Measurements from ENCODE around the gene VWA5B2.

VWA5B2 gene

DNA sequence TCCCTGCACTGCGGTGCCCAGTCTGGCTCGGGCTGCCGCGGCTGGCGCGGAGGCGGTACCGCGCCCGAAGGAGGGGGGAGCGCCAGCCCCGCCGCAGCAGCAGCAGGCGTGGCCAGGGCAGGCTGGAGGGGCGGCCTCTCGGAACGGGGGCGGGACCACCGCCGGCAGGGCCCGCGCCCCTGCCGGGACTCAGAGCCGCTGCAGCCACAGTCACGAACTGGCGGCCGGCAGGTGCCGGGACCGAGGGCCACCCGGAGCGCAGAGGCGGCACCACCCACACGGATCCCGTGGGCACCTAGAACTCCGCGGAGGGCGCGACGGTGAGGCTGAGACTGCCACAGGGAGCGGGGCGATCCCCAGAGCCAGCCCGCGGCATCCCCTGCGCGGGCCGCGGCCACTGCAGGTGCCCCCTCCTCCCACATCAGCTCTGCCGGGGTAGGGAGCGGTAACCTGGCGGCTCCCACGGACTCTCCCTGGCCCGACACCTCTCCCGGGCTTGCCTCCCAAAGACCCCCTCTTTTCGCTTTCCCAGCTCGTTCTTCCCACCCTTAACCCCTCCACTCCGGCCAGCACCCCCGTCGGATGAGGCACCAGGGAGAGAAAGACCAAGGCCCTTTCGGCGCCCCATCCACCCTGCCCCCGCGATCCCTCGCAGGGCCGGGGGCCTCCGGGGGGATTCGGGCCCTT is at the start of gene VWA5B2:
Gene VWA5B2 (plus strand): TSS at position 192 of the 687 bp plus-strand sequence. CDS start 944 bp downstream, outside the sequence.
- DNase-seq, result peak; percentile 62 to 92

DNA sequence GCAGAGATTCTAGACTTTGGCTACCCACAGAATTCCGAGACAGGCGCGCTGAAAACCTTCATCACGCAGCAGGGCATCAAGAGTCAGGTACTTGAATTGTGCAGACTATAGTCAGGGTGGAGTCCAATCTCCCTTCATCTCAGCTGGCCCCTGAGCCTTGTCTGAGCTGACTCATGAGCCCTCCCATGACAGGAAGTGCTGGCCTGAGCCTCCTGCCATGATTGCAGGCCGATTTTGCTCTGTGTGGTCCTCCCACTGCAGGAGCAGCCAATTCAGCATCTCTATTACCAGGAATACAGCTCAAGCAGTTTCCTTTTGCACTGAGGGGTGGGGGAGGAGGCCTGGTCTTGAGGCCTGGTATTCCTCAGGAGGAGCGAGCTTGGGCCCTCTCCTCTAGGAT is 49.2 kb upstream of the VWA5B2 start:
- no peak for DNase-seq

DNA sequence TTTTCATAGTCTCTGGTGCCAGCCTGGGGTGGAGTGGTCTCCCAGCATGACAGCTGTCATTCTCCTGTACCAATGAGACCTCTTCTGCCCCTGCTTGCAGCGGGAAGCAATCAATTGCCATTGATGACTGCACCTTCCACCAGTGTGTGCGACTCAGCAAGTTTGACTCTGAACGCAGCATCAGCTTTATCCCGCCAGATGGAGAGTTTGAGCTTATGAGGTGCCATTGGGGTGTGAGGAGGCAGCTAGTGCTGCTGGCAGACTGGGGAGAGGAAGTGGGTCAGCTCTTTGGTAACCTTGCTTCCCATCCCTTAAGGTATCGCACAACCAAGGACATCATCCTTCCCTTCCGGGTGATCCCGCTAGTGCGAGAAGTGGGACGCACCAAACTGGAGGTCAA is 47.8 kb upstream of the VWA5B2 start:
- no peak for DNase-seq

GRCh38 chr3:184183679-184184078 is 45.7 kb upstream of the VWA5B2 start:
- no peak for DNase-seq

GRCh38 chr3:184184546-184185230 is 44.7 kb upstream of the VWA5B2 start:
- no peak for DNase-seq

DNA sequence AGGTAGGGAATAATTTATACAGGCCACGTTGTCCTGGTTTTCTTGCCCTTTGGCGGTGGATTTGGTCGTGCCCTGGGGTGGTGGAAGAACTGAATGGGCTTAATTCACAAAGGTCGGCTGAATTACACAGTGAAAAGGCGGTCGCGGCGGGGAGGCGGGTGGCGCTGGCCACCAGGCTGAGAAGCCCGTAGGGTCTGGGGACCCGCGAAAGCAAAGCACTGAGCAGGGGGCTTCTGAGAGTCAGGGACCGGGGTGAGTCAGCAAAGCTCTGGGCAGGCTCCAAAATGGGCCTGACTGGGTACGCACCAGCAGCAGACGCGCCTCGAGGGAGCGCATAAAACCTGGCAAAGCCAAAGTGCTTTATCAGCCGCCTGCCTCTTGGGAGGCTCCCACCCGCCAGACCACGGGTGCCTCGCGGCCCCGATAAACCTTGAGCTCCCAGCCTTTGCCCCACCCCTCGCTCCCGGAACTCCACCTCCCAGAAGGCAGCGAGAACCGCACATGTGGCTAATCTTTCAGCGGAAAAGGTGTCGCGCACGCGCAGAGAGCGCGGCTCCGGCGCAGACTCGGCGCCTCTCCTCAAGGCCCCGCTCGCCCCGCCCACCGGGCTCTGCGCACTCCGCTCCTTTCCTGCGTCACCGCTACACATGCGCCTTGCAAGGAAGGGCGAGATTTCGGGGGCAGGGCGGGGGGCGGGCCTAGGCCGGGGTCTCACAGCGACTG is 43.8 kb upstream of the VWA5B2 start:
- peak; percentile 96 to 100 for DNase-seq

DNA sequence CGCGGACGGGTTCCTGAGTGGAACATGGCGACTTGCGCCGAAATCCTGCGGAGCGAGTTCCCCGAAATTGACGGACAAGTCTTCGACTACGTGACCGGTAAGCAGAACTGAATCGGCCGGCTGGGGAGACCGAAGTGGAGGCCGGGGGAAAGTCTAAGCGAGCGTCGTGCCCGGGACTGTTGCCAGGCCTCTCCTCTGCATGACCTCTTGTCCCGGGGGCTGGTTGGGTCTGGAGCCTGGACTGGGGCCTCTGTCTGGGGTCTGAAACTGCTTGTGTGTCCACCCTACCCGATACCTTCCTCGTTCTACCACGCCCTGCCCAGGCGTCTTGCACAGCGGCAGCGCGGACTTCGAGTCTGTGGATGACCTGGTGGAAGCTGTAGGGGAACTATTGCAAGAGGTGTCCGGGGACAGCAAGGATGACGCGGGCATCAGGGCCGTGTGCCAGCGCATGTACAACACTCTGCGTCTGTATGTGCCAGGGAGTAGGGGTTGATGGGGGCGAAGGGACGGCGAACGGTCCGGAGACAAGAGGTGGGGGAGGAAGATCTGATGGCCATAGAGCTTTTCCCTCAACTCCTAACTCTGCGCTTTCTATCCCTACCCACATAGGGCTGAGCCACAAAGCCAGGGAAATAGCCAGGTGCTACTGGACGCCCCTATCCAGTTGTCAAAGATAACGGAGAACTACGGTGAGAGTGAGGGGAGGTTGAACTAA is 43.0 kb upstream of the VWA5B2 start, which contains the start of gene ABCF3:
Gene ABCF3 (plus strand): TSS at position 16 of the 718 bp plus-strand sequence. CDS start 9 bp downstream, at position 25.
- no peak for DNase-seq

DNA sequence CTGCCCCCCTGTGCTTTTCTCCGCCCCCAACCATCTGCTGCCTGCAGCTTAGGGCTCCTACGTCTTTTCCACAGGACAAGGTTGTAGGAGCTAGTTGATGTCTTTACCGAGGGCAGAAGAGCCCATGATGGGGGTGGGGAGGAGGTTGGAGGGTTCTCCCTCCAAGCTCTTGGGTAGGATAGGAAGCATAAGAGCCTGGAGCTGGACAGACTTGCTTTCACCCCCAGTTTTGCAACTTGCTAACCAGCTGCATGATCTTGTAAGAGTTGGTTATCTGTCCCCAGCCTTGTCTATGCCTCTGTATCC is 42.5 kb upstream of the VWA5B2 start:
- no peak for DNase-seq

- DNase-seq, result peak; percentile 13 to 58
Measured at GRCh38 chr3:184188080-184188479, 41.3 kb upstream of the VWA5B2 start.

GRCh38 chr3:184189421-184189820 is 40.0 kb upstream of the VWA5B2 start:
- no peak for DNase-seq

- DNase-seq, result no peak
Measured at GRCh38 chr3:184192889-184193288, 36.5 kb upstream of the VWA5B2 start.

DNA sequence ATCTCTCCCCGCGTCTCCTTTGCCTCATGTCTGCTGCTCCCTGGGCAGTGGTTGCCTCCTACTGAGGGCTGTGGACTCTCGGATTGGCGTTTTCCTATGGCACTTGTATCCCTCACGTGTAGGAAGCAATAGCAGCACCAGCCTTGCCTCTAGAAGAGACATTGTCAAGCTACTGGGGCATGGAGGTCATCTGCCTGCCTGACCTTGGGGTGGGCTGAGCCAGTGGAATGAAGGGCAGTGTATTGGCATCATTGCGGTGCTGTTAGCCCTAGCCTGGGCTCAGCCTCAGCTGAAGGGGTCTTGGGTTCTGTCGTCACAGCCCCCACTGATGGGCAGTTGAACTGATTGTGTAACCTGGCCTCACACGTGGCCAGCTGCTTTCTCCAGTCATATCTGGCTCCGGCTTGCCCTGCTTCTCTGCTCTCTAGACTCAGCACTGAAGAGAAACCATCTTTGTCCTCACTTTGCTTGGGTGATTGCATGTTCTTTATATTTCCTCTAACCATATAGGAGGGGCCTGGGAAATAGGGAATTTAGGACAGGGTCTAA is 35.3 kb upstream of the VWA5B2 start:
- no peak for DNase-seq

DNA sequence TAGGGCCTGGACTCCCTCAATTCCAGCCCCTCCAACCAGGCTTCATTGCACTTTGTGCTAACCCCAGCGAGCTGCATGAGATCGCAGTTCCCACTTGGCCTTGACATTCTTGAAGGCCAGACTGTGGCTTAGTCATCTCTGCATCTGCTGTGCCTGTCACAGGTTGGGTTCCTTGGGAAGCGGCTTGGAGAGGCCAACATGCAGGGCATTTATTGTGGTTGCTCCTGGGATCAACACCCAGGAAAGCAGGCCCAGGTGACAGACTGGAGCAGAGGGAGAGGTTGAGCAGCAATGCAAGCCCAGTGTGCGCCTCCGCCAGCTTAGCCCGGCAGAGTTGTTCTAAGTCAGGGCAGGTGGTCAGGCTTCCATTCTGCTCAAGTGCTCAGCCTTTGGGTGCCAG is 32.8 kb upstream of the VWA5B2 start:
- no peak for DNase-seq

DNA sequence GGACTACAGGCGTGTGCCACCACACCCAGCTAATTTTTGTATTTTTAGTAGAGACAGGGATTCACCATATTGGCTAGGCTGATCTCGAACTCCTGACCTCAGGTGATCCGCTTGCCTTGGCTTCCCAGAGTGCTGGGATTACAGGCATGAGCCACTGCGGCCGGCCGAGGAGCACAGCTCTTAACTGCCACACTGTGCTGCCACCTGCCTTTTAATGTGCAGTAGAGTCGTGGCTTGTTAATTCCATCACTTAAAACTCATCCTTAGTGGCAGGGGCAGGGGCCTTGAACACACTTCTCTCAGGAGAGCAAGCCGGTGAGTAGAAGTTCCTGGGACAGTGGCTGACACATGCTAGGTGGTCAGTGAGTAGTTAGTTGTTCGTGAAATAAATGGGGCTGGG is 30.9 kb upstream of the VWA5B2 start:
- no peak for DNase-seq

GRCh38 chr3:184200825-184201224 is 28.6 kb upstream of the VWA5B2 start:
- no peak for DNase-seq

DNA sequence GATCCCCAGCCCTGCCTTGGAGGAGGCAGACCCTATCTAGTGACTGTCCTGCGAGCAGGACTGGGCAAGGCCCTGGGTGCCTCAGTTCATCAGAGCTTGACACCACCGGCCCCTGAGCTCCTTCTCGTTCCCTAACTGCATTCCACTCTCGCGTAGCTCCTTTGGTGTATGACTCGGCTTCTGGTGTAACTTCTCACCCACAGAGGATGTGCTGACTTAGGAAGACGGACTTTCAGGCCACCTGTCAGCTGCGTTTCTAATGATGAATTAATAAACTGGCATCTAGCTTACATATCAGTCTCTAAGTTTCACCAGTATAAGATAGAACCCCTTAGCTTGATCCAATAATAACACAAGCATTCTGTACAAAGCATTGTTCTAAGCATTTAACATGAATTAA is 25.9 kb upstream of the VWA5B2 start:
- no peak for DNase-seq

- DNase-seq, result no peak
Measured at GRCh38 chr3:184209146-184209923, 20.1 kb upstream of the VWA5B2 start.

DNA sequence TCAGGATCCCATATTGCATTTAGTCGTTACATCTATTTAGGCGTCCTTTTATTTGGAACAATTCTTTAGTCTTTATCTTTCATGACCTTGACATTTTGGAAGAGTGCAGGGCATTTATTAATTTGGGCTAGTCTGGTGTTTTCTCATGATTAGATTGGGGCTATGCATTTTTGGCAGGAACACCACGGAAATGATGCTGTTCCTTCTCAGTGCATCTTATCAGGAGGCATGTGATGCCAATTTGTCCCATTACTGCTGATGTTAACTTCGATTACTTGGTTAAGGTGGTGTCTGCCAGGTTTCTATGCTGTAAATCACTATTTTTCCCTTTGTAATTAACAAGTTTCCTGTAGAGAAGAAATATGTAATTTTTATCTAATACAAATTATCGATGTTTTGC is 18.1 kb upstream of the VWA5B2 start:
- no peak for DNase-seq

DNA sequence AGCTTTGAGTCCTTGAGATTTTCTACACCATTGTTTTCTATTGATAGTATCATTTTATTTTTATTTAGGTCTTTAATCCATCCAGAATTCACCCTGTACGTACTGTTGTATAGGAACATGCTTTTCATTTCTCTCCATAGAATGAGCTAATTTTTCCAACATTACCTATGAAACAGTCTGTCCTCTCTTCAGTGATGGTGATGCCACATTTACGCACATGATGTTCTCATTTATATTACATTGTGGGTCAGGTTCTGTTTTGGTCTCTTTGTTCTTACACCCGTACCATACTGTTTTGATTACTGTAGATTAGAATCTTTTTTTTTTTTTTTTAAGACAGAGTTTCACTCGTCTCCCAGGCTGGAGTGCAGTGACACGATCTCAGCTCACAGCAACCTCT is 17.7 kb upstream of the VWA5B2 start:
- no peak for DNase-seq

DNA sequence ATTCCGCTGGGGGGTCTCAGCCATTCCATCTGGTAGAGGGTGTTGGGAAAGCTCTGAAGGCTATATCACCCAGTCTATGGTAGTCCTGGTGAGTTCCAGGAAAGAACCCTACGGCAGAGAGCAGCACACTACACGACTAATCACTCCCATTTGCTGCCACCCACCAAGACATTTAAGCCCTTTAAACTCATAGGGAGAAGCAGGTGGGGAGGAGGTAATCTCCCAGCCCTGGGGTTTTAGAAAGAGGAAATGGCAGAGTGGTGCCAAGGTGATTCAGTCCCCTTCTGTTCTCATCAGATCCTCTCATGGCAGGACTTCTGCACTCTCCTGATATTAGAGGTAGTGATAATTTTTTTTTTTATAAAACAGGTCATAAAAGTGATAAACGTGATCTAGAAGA is 10.6 kb upstream of the VWA5B2 start:
- DNase-seq, result no peak

DNA sequence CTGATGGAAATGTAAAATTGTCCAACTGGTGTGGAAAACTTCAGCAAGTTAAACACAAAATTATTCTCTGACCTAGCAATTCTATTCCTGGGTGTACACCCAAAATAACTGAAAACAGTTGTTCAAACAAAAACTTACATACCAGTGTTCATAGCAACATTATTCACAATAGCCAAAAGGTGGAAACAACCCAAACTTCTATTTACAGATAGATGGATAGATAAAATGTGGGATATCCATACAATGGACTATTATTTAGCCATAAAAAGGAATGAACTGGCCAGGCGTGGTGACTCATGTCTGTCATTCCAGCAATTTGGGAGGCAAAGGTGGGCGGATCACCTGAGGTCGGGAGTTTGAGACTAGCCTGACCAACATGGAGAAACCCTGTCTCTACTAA is 6.9 kb upstream of the VWA5B2 start:
- no peak for DNase-seq

DNA sequence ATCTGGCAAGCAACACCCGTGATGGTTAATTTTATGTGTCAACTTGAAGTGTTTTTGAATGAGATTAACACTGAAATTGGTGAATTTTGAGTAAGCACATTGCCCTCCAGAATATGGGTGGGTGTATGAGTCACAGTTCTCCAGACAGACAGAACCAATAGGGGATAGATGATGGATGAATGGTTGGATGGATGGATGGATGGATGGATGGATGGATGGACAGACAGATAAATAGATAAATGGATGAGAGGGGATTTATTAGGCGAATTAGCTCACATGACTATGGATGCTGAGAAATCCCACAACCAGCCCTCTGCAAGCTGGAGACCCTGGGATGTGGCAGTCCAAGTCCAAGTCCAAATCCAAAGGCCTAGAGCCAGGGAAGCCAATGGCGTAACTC is 5.4 kb upstream of the VWA5B2 start:
- no peak for DNase-seq

All from NCI-H526 (cell line).